Ishikawa (cell line): ENCODE results near the gene FAM222B.
A peak's percentile ranks its signal among the peaks of the same experiment; 100 is the strongest.

ENCODE experiments used
- CEBPB ChIP-seq: IDR thresholded peaks from 2 replicates; pipeline ENCODE4 v1.6.1; 2012
- CREB1 ChIP-seq: IDR thresholded peaks from 2 replicates; pipeline ENCODE4 v1.6.1; 2012; ENCODE audit warnings: low read depth
- EGR1 ChIP-seq: IDR thresholded peaks from 2 replicates; pipeline ENCODE4 v1.6.1; 2012
- EP300 ChIP-seq: IDR thresholded peaks from 2 replicates; pipeline ENCODE4 v1.6.1; 2012; ENCODE audit warnings: borderline replicate concordance
- FOXM1 ChIP-seq: IDR thresholded peaks from 2 replicates; pipeline ENCODE4 v1.6.1; 2012; ENCODE audit warnings: low read depth, borderline replicate concordance
- MAX ChIP-seq: IDR thresholded peaks from 2 replicates; pipeline ENCODE4 v1.6.1; 2012
- NFIC ChIP-seq: IDR thresholded peaks from 2 replicates; pipeline ENCODE4 v1.6.1; 2012
- RAD21 ChIP-seq: IDR thresholded peaks from 2 replicates; pipeline ENCODE4 v1.6.1; 2012; ENCODE audit warnings: low read depth
- REST ChIP-seq: IDR thresholded peaks from 2 replicates; pipeline ENCODE4 v1.6.1; 2012; ENCODE audit warnings: low read depth, mild to moderate bottlenecking
- TAF1 ChIP-seq: IDR thresholded peaks from 2 replicates; pipeline ENCODE4 v1.6.1; 2012; ENCODE audit warnings: low read depth, mild to moderate bottlenecking
- TCF12 ChIP-seq: IDR thresholded peaks from 2 replicates; pipeline ENCODE4 v1.6.1; 2012; ENCODE audit warnings: low read depth
- TEAD4 ChIP-seq: IDR thresholded peaks from 2 replicates; pipeline ENCODE4 v1.6.1; 2012
- USF1 ChIP-seq: IDR thresholded peaks from 2 replicates; pipeline ENCODE4 v1.6.1; 2012
- YY1 ChIP-seq: IDR thresholded peaks from 2 replicates; pipeline ENCODE4 v1.6.1; 2012; ENCODE audit warnings: low read depth
- ZBTB7A ChIP-seq: IDR thresholded peaks from 2 replicates; pipeline ENCODE4 v1.6.1; 2012; ENCODE audit warnings: low read depth

Gene FAM222B

GRCh38 chr17:28763804-28764266 is 78.8 kb downstream of the FAM222B start:
- TF ChIP-seq NFIC = peak; percentile 24; the same call in 1 of the 2 replicates
- peak; percentile 75 for TF ChIP-seq RAD21
- no peak for TF ChIP-seq USF1

DNA sequence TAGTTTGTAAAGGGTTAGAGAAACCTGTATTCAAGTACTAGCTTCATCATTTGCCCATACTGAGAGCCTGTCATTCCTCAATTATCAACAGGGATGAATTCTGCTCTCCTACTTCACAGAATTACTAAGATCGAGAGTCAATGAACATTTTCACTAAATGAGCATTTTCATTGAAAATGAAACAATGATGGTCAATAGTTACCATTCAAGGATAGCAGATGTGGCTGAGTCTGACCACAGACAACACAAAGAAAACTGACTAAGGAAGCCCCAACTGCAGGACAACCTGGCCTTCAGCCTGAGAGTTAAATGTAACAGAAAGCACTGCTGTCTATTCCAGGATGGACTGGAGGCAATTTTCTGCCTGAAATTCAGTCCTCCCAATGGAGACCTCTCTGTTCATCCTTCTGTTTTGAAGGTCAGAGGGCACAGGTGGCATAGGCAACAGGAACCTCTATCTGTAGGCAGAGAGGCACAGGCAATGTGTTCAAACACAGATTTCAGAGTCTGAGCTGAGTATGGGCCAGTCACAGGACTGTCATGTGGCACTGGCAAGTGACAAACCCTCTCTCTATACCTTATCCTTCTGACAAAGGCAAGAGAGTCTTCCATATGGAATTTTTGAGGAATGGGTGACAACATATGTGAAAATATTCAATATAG is 79.3 kb downstream of the FAM222B start:
- TF ChIP-seq EGR1 (no peak), MAX (no peak), TAF1 (no peak), CEBPB (no peak), REST (no peak), RAD21 (no peak), ZBTB7A (no peak), FOXM1 (no peak), NFIC (no peak), USF1 (no peak), EP300 (no peak), YY1 (no peak), TCF12 (no peak), CREB1 (no peak)

DNA sequence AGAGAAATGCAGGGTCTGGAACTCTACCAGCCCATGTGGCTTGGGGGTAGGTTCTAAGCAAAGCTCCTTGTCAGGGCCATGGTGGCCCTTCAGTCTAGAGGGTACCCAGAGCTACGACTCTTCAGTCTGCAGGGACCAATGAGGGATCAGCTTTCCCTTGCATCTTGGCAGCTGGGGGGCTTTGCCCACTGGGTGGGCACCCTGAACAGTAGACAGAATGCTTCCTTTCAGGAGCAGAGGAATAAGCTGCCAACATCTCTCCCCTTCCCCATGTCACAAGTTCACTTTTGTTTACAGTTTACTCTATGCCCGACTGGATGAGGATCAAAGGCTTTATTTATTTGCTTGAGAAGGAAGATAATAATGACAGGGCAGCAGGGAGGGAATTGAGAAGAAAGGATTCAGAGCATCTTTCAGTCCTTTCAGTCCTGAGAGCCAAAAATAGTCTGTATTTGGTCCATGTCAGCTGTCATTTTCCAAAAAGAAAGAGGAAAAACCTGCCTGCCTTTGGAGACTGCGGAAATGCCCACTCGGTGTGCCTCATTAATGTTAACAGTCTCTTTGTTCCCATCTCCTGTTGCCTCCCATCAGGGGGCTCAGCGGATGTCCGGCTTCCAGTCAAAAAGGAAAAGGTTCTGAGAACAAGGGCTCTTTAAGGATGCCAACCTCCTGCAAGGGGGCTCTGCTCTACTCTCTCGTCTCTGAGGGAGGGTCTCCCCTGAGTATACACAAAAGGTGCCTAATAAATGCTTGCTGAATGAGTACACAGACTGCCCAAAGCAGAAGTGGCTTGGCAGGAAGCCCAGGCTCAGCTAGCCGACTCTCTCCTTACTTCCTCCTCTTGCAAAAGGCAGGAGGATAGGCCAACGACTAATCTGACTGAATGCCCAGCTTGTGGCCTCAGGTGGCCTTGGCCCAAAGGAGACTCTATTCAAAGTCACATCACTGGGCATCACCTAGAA is 81.7 kb downstream of the FAM222B start:
- TF ChIP-seq CEBPB (0 out of 2 replicates have a peak, but pooled peaks have one; percentile 38), EGR1 (no peak), ZBTB7A (peak; percentile 39; the same call in 1 of the 2 replicates), NFIC (peak; percentile 61), RAD21 (no peak), TAF1 (no peak), EP300 (peak; percentile 44; the same call in 1 of the 2 replicates), TEAD4 (no peak; the same call in 1 of the 2 replicates), REST (no peak), MAX (0 out of 2 replicates have a peak, but pooled peaks have one; percentile 15), FOXM1 (peak; percentile 45; the same call in 1 of the 2 replicates), CREB1 (no peak), TCF12 (peak; percentile 32; the same call in 1 of the 2 replicates)

GRCh38 chr17:28759256-28759865 is 83.2 kb downstream of the FAM222B start:
- no peak for TF ChIP-seq ZBTB7A
- TF ChIP-seq NFIC = no peak

DNA sequence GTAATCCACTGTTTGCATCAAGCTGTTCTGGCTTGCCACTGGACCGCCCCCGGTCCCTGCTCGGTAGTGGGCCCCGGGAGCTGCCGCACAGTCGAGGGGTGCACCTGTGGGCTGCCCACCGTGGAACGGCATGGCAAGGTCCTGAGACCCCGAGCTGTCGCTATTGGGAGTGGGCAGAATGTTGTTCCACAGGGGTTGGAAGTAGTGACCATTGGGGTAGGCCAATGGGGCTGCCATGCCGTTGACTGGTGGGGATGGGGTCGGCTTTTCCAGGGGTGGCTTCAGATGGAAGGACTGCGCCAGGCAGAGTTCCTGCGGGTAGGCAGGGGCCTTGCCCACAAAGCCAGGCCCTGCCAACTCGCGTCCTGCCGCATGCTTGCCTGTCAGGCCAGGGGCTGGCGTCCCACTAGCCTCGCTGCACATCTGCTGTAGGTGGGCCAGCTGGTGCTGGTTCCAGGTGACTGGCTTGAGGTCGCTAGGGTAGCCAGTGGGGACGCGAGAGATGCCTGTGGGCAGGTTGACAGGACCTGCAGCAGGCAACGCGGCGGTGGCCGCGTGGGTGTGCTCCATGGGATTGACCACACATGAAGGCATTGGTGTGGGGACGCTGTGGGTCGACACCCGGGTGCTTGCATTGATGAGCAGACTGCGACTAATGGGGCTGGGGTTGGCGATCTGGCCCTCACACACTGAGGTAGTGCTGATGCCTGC is 84.0 kb downstream of the FAM222B start:
- TF ChIP-seq FOXM1 (no peak), REST (no peak), ZBTB7A (no peak), MAX (no peak), CEBPB (no peak), TEAD4 (no peak), TCF12 (no peak), EP300 (no peak), NFIC (no peak), CREB1 (no peak), EGR1 (no peak), RAD21 (no peak)
